Osteocyte (in vitro differentiated cells): ENCODE data around the gene STARD13. TPM values are rescaled to one million over a fixed set of nuclear protein-coding genes. Genes with fewer than 3 reads are reported as not detected.
A peak's percentile ranks its signal among the peaks of the same experiment; 100 is the strongest.

Experiments used
- DNase-seq: peaks from one replicate; pipeline ENCODE4 v3.0.0; 2021; ENCODE audit warnings: mixed read lengths; ENCODE audit not compliant: unreplicated experiment; ENCODE audit errors: extremely low spot score
- H3K27ac Mint-ChIP-seq: one replicate; pipeline ENCODE4 v1.8.0; 2021; ENCODE audit warnings: mild to moderate bottlenecking, mixed read lengths; ENCODE audit not compliant: unreplicated experiment
- H3K27me3 Mint-ChIP-seq: one replicate; pipeline ENCODE4 v1.8.0; 2021; ENCODE audit warnings: mixed read lengths; ENCODE audit not compliant: unreplicated experiment
- H3K36me3 Mint-ChIP-seq: one replicate; pipeline ENCODE4 v1.8.0; 2021; ENCODE audit warnings: mixed read lengths; ENCODE audit not compliant: unreplicated experiment
- H3K4me1 Mint-ChIP-seq: one replicate; pipeline ENCODE4 v1.8.0; 2021; ENCODE audit warnings: mixed read lengths; ENCODE audit not compliant: unreplicated experiment
- H3K4me3 Mint-ChIP-seq: one replicate; pipeline ENCODE4 v1.8.0; 2021; ENCODE audit warnings: mild to moderate bottlenecking, moderate library complexity, mixed read lengths; ENCODE audit not compliant: unreplicated experiment
- H3K9me3 Mint-ChIP-seq: one replicate; pipeline ENCODE4 v1.8.0; 2021; ENCODE audit warnings: mixed read lengths; ENCODE audit not compliant: unreplicated experiment
- CTCF ChIP-seq: fragments of 200-600 bp; sonication (generic); IDR thresholded peaks from 2 replicates; pipeline ENCODE4 v1.5.0; 2021; ENCODE audit warnings: antibody characterized with exemption, mild to moderate bottlenecking, moderate library complexity
- total RNA-seq: library from RNA; stranded (reverse); gene quantifications from 2 replicates; pipeline ENCODE4 v1.2.1, GENCODE V29; 2021

The STARD13 gene
- total RNA-seq, 1 donor from 2014 or later: 72.0 TPM

GRCh38 chr13:33311040-33311439 is 25.5 kb upstream of the STARD13 start:
- Mint-ChIP-seq H3K36me3 (no peaks in the 10 kb centered on the region), H3K27me3 (no peaks in the 10 kb centered on the region)

GRCh38 chr13:33310245-33311038 is 24.9 kb upstream of the STARD13 start:
- no peak for DNase-seq
- Mint-ChIP-seq H3K9me3 (peaks cover 3% of the 10 kb centered on the region), H3K27me3 (no peaks in the 10 kb centered on the region), H3K27ac (no peak overlapping the region), H3K4me3 (no peak overlapping the region), H3K36me3 (no peaks in the 10 kb centered on the region), H3K4me1 (peaks cover 13% of the 10 kb centered on the region)
- TF ChIP-seq CTCF: no peak

More at GRCh38 chr13:33311040-33311439, 25.5 kb upstream of the STARD13 start:
- Mint-ChIP-seq H3K4me3 (no peak overlapping the region), H3K27ac (no peak overlapping the region), H3K4me1 (peaks cover 13% of the 10 kb centered on the region), H3K9me3 (no peaks in the 10 kb centered on the region)
- DNase-seq: no peak
- TF ChIP-seq CTCF: no peak

- H3K36me3 Mint-ChIP-seq: no peaks in the 10 kb centered on the region
- peaks cover 13% of the 10 kb centered on the region for H3K4me1 Mint-ChIP-seq
- peaks cover 3% of the 10 kb centered on the region for H3K9me3 Mint-ChIP-seq
- no peak overlapping the region for H3K4me3 Mint-ChIP-seq
- H3K27ac Mint-ChIP-seq: no peak overlapping the region
- DNase-seq: no peak
- no peak for TF ChIP-seq CTCF
- H3K27me3 Mint-ChIP-seq: no peaks in the 10 kb centered on the region
Observed at GRCh38 chr13:33308863-33309262, 23.3 kb upstream of the STARD13 start.

GRCh38 chr13:33307843-33308242 is 22.3 kb upstream of the STARD13 start:
- H3K27me3 Mint-ChIP-seq: no peaks in the 10 kb centered on the region
- no peak for DNase-seq
- TF ChIP-seq CTCF: no peak
- peaks cover 3% of the 10 kb centered on the region for H3K9me3 Mint-ChIP-seq
- peaks cover 13% of the 10 kb centered on the region for H3K4me1 Mint-ChIP-seq
- no peak overlapping the region for H3K4me3 Mint-ChIP-seq
- no peaks in the 10 kb centered on the region for H3K36me3 Mint-ChIP-seq
- H3K27ac Mint-ChIP-seq: peak overlapping the region; percentile 17

GRCh38 chr13:33303855-33304597 is 18.5 kb upstream of the STARD13 start:
- no peak for DNase-seq
- Mint-ChIP-seq H3K27ac (no peak overlapping the region), H3K4me1 (no peaks in the 10 kb centered on the region), H3K4me3 (no peak overlapping the region), H3K36me3 (no peaks in the 10 kb centered on the region), H3K27me3 (no peaks in the 10 kb centered on the region), H3K9me3 (peaks cover 3% of the 10 kb centered on the region)
- TF ChIP-seq CTCF: no peak
